Heart left ventricle (tissue), 13 donors: Measurements from ENCODE around the gene TRNP1.

Source experiments
- POLR2A ChIP-seq, 2 donors: fragments of 450-650 bp; IDR thresholded peaks; one replicate each; pipeline ENCODE4 v1.6.1; 2017; ENCODE audit warnings: antibody characterized with exemption in 2 of 2, mild to moderate bottlenecking in 2 of 2, moderate library complexity in 2 of 2
- TF ChIP-seq, protein P1 (sequence below), 12 donors: fragments of 200-600 bp; sonication (generic) in 4 of 12; IDR thresholded peaks; one replicate each; pipeline versions ENCODE4 v1.5.0 to v1.8.0; 2018 to 2022; ENCODE audit warnings: antibody characterized with exemption in 12 of 12, mild to moderate bottlenecking in 5 of 12
- donor health status: ischemic (EF 13 %, LVEDD 7.1; RV severe dilation, severe dysfunction).
- donor health status: DM: no; HTN: yes; CAD: no.
- donor health status: DM: no; HTN: no; CAD: no.
- donor health status: ischemic (EF 25% LVEDD 6.9; RV normal size, moderate dysfunction).
- donor health status: ischemic (EF 25% LVEDD 5.7; RV mildly dilated, moderate dysfunction).
- donor health status: ischemic (EF 35%, LVEDD 5.7; RV mildly dilated, moderate dysfunction).
- donor health status: nonischemic (EF 11% LVEDD 7.7; RV severe dilation, severe dysfunction).
- donor health status: DM: yes; HTN: yes; CAD: no.
- donor health status: PGD.
- donor health status: ischemic (EF 29% LVEDD 5.4; RV normal size, mild dysfunction).
- donor health status: nonischemic (EF 23%, LVEDD 6.1; RV moderate dilation, normal function).

DNA sequence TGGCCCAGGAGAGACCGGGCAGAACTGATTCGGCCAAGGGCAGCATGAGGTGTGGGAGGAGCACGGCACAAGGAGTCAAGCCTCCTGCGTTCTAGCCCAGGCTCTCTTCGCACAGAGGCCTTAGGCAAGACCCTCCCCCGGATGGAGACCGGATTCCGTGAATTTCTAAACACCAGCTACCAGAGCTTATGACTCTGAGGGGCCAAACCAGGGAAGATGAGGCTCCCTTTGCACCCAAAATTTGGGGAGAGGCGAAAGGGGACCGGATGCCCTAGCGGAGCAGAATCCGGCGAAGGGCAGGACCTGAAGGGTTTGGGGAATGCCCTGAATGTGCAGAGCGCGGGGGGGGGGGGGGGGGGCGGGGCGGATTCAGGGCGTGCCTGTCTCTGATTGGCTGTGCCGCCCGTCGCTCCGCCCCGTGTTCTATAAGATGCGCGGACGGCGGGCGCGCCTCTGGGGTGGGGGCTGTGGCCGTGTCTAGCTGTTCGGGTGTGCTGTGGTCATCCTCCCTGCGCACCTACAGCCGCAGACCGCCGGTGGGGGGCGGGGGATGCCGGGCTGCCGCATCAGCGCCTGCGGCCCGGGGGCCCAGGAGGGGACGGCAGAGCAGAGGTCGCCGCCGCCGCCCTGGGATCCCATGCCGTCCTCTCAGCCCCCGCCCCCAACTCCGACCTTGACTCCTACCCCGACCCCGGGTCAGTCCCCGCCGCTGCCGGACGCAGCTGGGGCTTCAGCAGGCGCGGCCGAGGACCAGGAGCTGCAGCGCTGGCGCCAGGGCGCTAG, at the start of gene TRNP1:
- TF ChIP-seq, protein P1, sequence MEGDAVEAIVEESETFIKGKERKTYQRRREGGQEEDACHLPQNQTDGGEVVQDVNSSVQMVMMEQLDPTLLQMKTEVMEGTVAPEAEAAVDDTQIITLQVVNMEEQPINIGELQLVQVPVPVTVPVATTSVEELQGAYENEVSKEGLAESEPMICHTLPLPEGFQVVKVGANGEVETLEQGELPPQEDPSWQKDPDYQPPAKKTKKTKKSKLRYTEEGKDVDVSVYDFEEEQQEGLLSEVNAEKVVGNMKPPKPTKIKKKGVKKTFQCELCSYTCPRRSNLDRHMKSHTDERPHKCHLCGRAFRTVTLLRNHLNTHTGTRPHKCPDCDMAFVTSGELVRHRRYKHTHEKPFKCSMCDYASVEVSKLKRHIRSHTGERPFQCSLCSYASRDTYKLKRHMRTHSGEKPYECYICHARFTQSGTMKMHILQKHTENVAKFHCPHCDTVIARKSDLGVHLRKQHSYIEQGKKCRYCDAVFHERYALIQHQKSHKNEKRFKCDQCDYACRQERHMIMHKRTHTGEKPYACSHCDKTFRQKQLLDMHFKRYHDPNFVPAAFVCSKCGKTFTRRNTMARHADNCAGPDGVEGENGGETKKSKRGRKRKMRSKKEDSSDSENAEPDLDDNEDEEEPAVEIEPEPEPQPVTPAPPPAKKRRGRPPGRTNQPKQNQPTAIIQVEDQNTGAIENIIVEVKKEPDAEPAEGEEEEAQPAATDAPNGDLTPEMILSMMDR (IDR thresholded peaks at IDR 0.05), result no peak
- TF ChIP-seq POLR2A (IDR thresholded peaks at IDR 0.05), result peak in 1 of 2 donors; percentile 50
